ENCODE results near the gene ANKRD39. TPM values are rescaled to one million over a fixed set of nuclear protein-coding genes. Genes with fewer than 3 reads are reported as not detected.
A peak's percentile ranks its signal among the peaks of the same experiment; 100 is the strongest.

The ANKRD39 gene
- total and polyA plus RNA-seq, 2 experiments from 2014 or later: 17.5 to 32.0 TPM

- Mint-ChIP-seq H3K36me3 (ENCODE audit: low read depth) (peaks cover 40% of the 10 kb centered on the region), H3K27me3 (ENCODE audit: insufficient read depth, low read depth, poor library complexity) (peaks cover 15% of the 10 kb centered on the region), H3K27ac (0 out of 2 replicates have a peak overlapping the region, but pooled peaks have one; percentile 93), H3K4me1 (peaks cover 40% of the 10 kb centered on the region), H3K9me3 (no peaks in the 10 kb centered on the region), H3K4me3 (peak overlapping the region; percentile 87)
- Histone ChIP-seq H3K4me3 (peak overlapping the region; percentile 90), H3K4me2 (peak overlapping the region; percentile 95), H4K20me1 (replicated peaks; ENCODE audit: insufficient read depth) (no peaks in the 10 kb centered on the region; the same call in 1 of the 2 replicates), H3F3A (replicated peaks; ENCODE audit: low read depth) (0 out of 2 replicates have a peak, but pooled peaks cover 6% of the 10 kb centered on the region), H3K36me3 (ENCODE audit: insufficient read depth) (peaks cover 12% of the 10 kb centered on the region; the same call in 1 of the 2 replicates), H3K27ac (ENCODE audit: low read depth) (peak overlapping the region; percentile 87), H3K9me2 (ENCODE audit: insufficient read depth) (no peaks in the 10 kb centered on the region), H3K79me2 (replicated peaks; ENCODE audit: insufficient read depth) (peaks cover 32% of the 10 kb centered on the region), H3K27me3 (ENCODE audit: insufficient read depth) (no peaks in the 10 kb centered on the region), H2AFZ (no peak overlapping the region), H3K4me1 (ENCODE audit: insufficient read depth) (peaks cover 28% of the 10 kb centered on the region)
- TF ChIP-seq CREB1 (CRISPR knock-in tag; IDR thresholded peaks at IDR 0.05; ENCODE audit: low read depth) (no peak), JUNB (IDR thresholded peaks at IDR 0.05; ENCODE audit: unreplicated experiment) (no peak), EZH2 (IDR thresholded peaks at IDR 0.05; ENCODE audit: low read depth, unreplicated experiment) (no peak), EZH2phosphoT487 (IDR thresholded peaks at IDR 0.05; ENCODE audit: unreplicated experiment) (no peak), STAT1 (IDR thresholded peaks at IDR 0.05; ENCODE audit: unreplicated experiment) (no peak), CTCF (conservative IDR thresholded peaks at IDR 0.05; ENCODE audit: low read depth in 2 of 2) (peak; percentile 49 to 58), NANOG (IDR thresholded peaks at IDR 0.05; ENCODE audit: borderline replicate concordance) (no peak), ZNF462 (CRISPR knock-in tag; IDR thresholded peaks at IDR 0.05) (no peak), ETS1 (IDR thresholded peaks at IDR 0.05) (0 out of 2 replicates have a peak, but pooled peaks have one; percentile 23), ZNF331 (CRISPR knock-in tag; IDR thresholded peaks at IDR 0.05; ENCODE audit: low read depth) (no peak), ZNF114 (CRISPR knock-in tag; IDR thresholded peaks at IDR 0.05) (no peak), REST (IDR thresholded peaks at IDR 0.05; ENCODE audit: unreplicated experiment) (no peak), POLR2AphosphoS5 (IDR thresholded peaks at IDR 0.05; ENCODE audit: low read depth) (peak; percentile 87)
- ATAC-seq (peak; percentile 50), DNase-seq (ENCODE audit: low spot score) (peak; percentile 80)
Measured at GRCh38 chr2:96868555-96869280, 10.9 kb upstream of the ANKRD39 start.

Measured in GM23338 (cell line).